CD4-positive, alpha-beta T cell treated with Interferon alpha-2 for 1 hour (primary cell): Measurements from ENCODE around the gene PCNX1.
"Not testable (repeated sequence)": the region's sequence is repeated elsewhere in the genome, so short reads cannot be mapped to it uniquely, and the experiment has no call there.

Source experiments
- DNase-seq, 2 donors: peaks; one replicate each; pipeline ENCODE4 v3.0.0-alpha.2; 2020 to 2022

PCNX1 gene

DNA sequence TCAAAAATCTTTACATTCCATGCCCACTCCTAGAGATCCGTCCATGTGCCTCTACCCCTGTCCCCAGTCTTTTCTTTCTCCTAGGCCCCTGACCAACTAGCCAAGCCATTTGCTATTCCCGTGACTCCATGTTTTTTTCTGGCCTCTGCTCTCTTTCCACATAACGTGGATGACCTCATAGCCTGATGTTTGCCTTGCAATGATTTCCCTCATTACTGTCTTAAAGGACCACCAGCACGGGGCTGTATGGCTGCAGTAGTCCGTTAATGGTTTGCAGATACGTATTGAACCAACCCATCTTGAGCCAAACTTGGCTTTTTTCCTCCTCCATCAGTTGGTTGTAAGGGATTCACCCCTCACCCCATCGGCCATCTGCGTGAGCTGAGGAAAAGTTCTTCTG, 226.0 kb downstream of the PCNX1 start:
- DNase-seq = no peak

DNA sequence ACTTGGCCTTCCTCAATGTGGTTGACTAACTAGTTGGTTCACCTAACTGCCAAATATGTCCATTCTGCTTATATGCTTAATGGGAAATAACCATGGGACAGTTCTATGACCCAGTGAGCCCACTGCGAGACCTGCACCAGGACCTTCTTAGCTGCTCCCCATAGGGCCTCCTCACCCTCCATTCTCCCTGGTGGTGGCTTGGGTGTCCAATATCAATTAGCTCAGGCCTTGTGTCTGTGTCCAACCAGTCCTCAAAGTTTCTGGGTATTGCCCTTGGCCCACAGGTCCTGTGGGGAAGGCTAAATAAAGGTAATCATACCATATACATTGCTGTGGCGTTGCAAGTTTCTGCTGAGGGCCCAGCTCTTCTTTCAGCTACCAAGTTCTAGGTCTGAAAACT, 228.2 kb downstream of the PCNX1 start:
- DNase-seq = no peak

DNA sequence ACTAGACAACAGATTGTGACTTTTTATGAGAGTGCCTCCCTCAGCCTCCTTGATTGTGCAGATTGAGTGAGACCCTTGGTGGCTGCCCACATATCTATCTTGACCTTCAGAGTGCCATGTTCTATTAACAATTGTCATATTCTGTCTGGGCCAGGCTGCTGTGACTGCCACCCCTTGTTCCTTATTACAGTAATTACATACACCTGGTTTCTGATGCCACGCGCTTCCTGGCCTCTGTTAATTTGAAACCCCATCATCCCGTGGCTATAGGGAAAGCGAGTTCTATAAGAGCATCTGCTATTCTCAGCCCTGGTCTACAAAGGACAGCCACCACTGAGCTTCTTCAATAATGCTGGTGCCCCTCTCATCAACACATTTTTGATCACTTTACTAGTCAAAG, 228.7 kb downstream of the PCNX1 start:
- no peak for DNase-seq

DNA sequence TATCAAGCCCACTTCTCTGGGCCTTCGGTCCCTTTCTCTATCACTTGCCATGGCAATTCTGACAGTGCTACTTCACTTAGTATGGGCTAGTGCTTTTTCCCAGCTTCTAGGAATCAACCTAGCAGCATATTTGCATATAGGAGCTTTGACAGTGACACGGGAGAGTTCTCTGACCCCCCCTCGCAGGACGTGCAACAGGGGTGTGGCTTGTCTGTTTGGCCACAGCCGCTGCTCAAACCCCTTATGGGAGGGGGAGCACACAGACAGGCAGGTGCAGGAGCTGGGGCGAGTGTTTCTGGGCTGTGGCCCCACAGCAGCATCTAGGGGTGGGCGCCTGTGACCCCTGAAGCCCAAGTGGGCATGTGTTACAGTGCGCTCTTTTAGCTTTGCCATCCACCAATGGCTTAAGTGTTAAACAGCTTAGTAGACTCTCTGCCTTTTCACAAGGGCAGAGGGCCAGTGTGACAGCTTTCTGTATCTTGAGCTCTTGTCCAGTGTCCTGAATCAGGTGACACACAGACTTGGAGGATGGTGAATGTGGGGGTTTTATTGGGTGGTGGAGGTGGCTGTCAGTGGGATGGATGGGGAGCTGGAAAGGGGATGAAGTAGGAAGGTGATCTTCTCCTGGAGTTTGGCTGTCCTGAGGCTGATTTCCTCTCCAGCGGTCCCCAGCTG, 229.3 kb downstream of the PCNX1 start:
- no peak for DNase-seq

DNA sequence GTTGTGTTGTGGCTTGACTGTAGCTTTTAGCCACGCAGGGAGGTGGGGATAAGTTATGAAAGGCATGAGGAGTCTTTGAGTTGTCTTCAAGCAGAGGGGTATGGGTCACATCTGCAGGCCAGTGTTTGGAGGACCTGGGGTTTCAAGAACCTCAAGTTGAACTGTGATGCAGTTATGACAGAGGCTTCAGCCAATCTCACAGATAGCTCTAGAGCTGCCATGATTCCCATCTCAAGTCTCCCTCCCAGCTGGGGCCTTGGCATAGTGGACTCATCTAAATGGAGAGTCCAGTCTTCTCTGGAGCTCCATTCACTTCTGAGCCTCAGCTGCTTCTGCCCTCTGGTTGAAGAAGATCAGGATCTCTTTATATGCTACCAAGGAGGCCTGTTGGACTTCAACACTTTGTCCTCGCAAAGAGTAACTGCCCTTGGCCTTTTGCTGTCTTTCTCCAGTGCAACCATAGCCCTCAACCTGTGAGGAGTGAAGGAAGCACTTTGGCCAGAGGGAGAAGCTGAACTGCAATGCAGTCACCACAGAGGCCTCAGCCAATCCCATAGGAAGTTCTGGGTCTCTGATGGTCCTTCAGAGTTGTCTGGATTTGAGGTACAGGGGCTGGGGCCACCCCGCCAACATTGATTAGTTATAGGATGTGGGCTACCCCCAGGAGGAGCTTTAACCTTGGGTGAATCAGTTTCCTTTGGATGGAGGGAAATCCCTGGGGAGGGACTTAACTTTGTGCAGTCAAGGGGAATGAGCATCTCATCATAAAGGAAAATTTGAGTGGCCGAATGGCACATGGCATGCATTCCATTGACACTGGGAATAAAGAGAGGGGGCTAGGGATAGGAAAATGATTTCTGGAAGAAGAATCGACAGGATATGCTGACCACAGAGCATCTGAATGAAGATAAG, 230.5 kb downstream of the PCNX1 start:
- no peak for DNase-seq

DNA sequence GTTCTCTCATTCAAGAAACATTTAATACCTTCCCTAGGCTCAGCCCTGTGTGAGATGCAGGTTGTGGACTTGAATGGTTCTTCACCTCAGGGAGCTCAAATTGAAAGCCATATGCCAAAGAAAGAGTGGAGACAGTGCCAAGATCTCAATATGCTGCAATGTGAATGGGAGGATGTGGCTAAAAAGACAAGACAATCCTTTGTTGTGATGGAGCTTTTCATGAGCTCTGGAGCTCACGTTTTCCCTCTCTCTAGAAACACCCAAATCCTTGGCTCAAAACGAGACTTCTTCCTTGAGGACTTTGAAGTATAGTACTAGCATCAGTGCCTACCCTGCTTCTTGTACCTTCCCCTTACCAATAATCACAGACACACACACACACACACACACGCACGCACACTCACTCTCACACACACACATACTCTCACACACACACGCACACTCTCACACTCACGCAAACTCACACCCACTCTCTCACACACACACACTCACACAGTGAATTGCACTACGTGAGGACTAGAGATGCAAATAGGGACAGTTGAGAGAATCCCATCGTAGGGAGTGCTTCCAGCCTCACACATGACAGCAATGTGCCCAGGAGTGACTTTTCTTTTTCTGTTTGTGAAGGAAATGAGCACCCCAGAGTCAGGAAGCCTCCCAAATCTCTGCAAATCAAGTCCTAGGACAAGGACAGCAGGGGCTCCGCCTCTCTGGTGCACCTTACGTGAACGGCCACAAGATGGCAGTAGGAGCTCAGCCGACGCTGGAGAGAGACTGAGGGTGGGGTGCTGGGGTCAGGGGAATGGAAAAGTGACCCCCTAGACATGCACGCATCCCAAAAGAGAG, 231.4 kb downstream of the PCNX1 start:
- DNase-seq = peak; percentile 45 to 62

DNA sequence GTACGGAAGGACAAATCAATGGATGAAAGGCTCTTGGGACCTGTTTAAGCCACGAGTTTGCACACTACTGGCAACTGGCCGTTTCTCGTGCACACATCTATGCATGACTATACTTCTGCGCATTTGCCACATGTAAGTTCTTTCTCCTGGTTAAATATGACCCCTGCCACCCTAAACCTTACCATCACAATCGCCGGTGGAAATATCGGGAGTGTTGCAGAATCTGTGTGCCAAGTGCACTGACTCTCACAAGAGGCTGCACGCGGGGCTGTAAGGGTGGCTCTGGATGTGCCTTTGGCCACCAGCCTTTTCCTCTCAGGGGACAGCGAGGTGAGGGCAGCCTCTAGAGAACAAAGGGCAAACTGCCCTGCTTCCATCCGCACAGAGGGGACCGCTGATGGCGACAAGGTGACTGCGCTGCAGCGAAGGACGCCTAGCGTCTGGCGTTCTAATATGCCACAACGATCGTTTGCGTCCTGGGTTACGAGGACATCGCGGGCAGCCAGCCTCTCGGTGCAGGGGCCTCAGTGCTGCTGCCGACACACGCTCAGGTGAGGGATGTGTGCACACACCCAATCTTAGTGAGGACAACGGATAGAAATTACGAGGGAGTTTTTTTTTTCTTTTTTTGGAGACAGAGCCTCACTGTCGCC, 232.2 kb downstream of the PCNX1 start:
- DNase-seq = no peak

DNA sequence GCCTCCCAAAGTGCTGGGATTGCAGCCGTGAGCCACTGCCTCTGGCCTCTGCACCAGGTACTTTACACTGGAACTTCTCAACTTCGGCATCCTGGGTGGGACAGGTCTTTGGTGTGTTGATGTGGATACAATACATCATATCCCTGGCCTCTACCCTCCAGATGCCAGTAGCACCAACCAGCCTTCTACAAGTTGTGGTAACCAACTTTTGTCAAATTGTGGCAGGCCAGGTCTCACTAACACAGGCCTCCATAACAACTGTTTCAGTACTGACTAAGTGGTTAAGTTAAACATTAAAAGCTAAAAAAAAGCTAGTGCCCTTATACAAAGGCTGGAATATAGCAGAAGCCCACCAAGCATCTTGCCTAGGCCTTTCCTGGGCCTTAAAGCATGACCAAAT, 232.9 kb downstream of the PCNX1 start:
- DNase-seq = no peak

DNA sequence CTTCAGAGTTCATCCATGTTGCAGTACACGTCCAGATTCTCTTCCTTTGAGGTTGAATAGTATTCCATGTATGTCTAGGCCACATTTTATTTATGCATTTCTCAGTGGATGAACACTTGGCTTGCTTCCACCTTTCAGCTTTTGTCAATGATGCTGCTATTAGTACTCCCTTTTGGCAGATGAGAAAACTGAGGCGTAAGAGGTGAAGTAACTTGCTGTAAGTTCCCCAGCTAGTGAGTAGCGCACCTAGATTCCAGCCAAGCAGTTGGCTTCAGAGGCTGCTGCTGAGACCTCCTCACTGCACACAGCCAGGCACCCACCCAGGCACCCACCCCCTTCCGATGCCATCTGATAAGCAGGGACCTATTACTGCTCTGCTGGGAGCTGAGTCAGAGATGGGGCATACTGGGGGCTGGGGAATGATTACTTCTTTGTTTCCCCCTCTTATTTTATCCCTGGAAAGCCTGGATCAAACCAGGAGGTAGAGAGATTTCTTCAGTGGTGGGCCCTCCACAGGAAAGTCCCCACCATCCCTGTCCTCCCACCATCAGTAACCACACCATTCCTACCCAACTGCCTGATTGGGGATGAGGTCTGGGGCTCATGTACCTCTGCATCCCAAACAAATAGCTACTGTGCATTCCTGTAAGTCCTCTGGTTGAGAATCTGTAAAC, 234.6 kb downstream of the PCNX1 start:
- no peak for DNase-seq

DNA sequence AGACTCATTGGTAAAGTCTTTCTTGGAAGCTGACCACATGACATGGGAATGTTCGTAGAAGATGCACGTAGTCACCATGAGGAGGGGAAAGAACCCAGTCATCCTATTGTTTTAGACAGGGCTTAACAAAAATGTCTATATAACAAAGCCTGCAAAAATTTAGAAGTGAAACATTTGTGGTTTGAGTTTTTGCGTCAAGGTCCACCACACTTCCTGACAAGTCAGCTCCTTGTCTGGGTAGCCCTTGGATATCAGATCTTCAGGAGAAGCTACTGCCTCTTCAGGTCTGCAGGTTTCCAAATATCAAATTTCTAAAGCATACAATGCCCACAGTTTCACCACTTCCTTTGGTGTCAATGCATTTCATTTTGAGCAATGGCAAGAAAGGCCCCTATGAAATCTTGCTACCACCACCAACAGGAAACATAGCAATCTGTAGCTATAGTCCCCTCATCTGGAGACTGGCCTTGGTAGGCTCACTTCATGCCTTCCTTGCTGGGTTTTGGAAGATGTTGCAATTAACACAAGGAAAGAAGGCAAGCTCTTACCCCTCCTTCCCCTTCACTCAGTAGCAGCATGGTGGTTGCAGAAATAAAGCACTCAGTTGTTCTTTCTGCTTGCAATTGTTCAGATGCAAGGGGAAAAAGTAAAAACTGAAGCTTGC, 235.2 kb downstream of the PCNX1 start:
- peak; percentile 31 to 32 for DNase-seq

DNA sequence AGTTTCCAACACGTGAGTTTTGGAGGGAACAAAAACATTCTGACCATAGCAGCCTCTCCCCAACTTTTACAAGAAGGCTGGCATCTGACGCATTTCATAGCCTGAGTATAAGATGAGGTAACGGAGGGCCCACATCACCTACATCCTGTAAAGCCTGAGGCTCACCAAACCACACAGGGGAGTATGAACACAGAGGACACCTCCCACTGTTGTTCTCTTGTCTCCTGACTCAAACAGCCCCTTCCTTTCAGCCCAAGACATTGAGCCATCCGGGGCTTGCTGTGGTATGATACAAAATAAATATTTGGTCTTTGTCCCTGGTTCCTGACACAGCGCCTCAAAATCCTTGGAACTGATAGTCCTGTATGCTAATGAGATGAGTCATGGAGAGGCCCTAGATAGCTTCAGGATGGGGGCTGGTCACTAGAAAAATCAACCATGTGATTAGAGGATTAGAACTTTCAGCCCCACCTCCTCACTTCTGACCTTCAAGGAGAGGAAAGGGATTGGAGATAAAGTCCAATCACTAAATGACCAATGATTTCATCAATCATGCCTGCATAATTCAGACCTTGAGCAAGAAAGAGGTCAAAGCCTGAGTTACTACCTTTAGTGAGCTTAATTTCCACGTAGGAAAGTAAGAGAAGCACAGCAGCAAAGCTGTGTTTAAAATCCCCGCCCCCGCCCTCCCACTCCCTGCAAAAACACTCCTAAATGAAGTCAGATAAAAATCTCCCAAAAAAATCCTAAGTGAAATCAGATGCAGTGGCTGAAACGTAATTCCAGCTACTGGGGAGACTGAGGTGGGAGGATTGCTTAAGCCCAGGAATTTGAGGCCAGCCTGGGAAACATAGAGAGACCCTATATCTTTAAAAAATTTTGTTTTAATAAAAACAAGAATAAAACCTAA, 236.4 kb downstream of the PCNX1 start:
- peak; percentile 15 to 42 for DNase-seq

DNA sequence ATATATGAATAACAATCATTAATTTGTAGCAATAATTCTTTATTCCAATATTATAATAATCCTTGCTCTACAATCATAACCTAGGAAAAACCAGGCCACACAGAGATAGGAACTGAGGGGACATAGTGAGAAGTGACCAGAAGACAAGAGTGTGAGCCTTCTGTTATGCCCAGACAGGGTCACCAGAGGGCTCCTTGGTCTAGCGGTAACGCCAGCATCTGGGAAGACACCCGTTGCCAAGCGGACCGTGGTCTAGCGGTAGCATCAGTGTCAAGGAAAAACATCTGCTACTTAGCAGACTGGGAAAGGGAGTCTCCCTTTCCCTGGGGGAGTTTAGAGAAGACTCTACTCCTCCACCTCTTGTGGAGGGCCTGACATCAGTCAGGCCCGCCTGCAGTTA, 240.1 kb downstream of the PCNX1 start:
- DNase-seq = not testable (repeated sequence)

DNA sequence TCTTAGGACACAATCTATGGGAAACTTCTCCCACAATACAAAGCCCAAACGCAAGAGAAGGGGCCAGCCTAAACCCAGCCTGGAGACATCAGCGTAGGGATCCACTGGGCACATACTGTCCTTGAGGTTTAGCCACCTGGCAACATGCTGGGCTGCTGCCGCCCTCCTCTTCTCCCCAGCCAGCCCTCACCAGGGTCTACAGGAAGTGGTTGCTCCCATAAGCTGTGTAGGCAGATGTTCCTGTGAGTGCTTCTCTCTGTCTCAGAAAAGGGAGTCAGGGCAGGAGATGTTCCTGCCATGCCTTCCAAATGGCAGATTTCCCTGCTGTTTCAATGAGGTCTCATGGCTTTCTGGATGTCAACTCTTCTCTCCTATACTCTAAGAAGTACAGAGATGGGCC, 241.4 kb downstream of the PCNX1 start:
- no peak for DNase-seq

DNA sequence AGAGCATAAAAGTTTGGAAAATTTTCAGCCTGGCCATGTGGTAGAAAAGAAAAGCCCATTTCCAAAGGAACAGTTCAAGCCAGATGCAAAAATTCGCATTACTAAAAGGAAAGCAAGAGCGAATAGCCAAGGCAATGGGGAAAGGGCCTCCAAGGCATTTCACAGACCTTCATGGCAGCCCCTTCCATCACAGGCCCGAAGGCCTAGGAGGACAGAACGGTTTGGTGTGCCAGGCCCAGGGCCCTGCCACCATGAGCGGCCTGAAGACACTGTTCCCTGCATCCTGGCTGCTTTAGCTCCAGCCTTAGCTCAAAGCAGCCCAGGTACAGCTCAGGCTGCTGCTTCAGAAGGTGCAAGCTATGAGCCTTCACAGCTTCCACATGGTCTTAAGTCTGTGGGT, 243.5 kb downstream of the PCNX1 start:
- no peak for DNase-seq

DNA sequence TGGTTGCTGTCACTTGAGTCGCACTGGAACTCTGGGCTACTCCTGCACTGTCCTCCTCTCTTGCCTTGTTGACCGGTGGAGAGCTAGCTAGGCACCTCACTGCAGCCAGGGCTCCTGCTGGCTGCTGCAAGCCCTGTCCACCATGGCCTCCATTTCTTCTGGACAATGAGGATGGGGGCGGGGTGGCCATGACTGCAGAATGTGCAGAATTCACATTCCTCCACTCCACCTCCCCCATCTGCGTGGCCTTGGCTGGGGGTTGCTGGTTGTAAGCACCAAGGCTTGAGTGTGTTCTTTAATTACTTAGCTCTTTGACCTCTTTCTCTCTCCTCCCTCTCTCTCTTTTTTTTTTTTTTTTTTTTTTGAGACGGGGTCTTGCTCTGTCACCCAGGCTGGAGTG, 248.5 kb downstream of the PCNX1 start:
- no peak for DNase-seq

DNA sequence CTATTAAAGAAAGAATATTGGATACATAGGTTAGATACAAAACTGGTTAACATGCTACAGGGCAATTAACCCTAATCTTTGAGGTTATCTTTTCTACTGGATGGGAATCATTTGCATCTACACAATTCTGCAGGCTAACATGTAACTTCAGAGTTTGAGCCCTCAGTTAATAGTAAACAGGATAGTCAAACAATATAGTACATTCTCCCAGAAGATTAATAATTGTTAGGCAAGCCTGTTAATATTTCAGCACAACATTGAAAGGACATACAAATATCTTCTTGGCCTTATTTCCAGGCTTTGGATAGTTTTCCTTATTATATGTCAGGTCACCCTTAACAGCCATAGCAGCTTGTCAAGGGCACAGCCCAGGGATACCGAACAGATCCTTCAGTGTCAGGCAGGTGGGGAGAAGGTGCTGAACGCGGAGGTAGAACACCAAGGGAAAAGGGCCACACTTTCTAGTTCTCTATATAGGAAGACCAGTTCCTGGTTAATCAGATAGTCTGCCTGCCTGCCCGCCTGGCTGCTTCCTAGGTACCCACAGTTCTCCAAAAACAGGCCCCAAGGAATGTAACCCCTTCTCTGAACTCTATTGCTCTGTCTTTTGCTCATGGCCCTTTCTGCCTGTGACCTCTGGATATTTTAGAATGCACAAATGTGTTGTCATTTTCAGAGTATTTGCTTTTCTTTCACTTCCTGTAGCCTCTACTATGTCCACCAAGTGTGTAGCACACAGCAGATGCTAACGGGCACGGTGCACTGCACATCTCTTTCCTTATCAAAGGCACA, 256.0 kb downstream of the PCNX1 start:
- DNase-seq = no peak

DNA sequence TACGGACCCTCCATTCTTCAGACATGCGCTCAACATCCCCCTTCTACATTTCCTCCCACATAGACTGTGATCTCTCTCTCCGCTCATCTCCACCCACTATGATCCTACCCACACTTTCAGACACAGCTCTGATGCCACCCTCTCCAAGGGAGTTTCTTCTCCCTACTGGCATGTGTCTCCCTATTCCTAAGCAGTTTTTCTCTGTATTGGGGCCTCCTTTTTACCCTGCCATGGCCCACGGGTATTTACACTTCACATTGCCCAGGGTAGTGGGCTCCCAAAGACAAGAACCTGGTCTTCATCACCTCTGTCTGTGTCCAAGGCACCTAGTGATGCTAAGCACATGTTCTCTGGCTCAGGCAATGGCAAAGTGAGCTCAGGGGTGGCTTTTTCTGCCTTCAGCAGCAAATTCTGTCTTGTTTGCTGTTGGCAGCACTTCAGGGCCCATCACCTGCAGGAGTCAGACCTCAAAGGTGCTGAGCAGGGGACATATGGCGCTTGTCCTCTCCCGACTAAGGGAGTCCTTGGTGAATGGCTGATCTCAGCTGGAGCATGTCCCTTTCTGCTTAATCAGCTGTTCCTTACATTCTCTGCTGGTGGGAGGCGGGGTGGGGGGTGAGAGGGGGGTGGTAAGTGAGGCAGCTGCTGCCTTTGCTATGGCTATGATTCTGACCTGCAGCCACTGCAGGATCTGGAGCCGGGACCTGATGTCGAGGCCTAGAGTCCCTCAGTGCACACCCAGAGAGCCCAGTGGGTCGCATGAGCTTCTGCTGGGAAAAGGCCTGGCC, 256.8 kb downstream of the PCNX1 start:
- DNase-seq = no peak
